HepG2 (cell line): ENCODE measurements around the gene WDR89. TPM values are rescaled to one million over a fixed set of nuclear protein-coding genes. Genes with fewer than 3 reads are reported as not detected.

ENCODE experiments used
- HMG20A ChIP-seq: IDR thresholded peaks from 2 replicates; pipeline ENCODE4 v1.6.1; 2016; ENCODE audit warnings: borderline replicate concordance
- MAFF ChIP-seq: IDR thresholded peaks from 2 replicates; pipeline ENCODE4 v1.6.1; 2011; ENCODE audit warnings: low read depth, low read length, improper control_type of control experiment
- SP140L ChIP-seq: sonication (generic); formaldehyde crosslinking; IDR thresholded peaks from 2 replicates; pipeline ENCODE4 v1.4.0; 2020; ENCODE audit warnings: missing genetic modification reagents, borderline replicate concordance
- SP4 ChIP-seq: sonication (generic); formaldehyde crosslinking; IDR thresholded peaks from 2 replicates; pipeline ENCODE4 v1.8.1; 2023; ENCODE audit warnings: mild to moderate bottlenecking, missing genetic modification reagents
- SPEN ChIP-seq: sonication (generic); formaldehyde crosslinking; IDR thresholded peaks from 2 replicates; pipeline ENCODE4 v1.5.1; 2020; ENCODE audit warnings: low read depth, mild to moderate bottlenecking, missing genetic modification reagents
- TGIF2 ChIP-seq: IDR thresholded peaks from 2 replicates; pipeline ENCODE4 v1.6.1; 2016; ENCODE audit warnings: control low read depth, missing compliant biosample characterization
- ZBTB1 ChIP-seq: sonication (generic); formaldehyde crosslinking; IDR thresholded peaks from 2 replicates; pipeline ENCODE4 v1.4.0; 2020; ENCODE audit warnings: missing genetic modification reagents, borderline replicate concordance
- ZNF24 ChIP-seq: fragments of 450-650 bp; IDR thresholded peaks from 2 replicates; pipeline ENCODE4 v1.6.1; 2017; ENCODE audit warnings: antibody characterized with exemption, mild to moderate bottlenecking
- ZNF570 ChIP-seq: sonication (generic); formaldehyde crosslinking; IDR thresholded peaks from 2 replicates; pipeline ENCODE4 v1.4.0; 2020; ENCODE audit warnings: mild to moderate bottlenecking, missing genetic modification reagents, borderline replicate concordance
- ZNF7 ChIP-seq: IDR thresholded peaks from 2 replicates; pipeline ENCODE4 v1.6.1; 2016; ENCODE audit warnings: missing biosample characterization, missing genetic modification reagents
- ZNF879 ChIP-seq: sonication (generic); formaldehyde crosslinking; IDR thresholded peaks from 2 replicates; pipeline ENCODE4 v1.8.1; 2023; ENCODE audit warnings: missing genetic modification reagents
- polyA plus RNA-seq, 8 experiments: library from polyadenylated mRNA; depleted of rRNA in 3 of 8; stranded (reverse) in 7 of 8; unstranded in 1 of 8; fragments of >200 nt; fragmentation: Illumina TruSeq in 4 of 8; extraction: Trizol in 4 of 8; gene quantifications; 2 replicates each; pipeline versions ENCODE4 v1.2.1 to v1.2.3, GENCODE V29; 2011 to 2016; ENCODE audit warnings: low read depth in 4 of 8, missing spikeins in 1 of 8, mixed read lengths in 1 of 8; ENCODE audit not compliant: insufficient read depth in 1 of 8
- total RNA-seq, 5 experiments: library from RNA; depleted of rRNA; stranded (reverse); fragments of >200 nt; fragmentation: Illumina TruSeq; extraction: Trizol; gene quantifications; 2 replicates each; pipeline ENCODE4 v1.2.3, GENCODE V29; 2016; ENCODE audit warnings: low read depth in 1 of 5
- TF ChIP-seq, protein P1 (sequence below), 2 experiments: fragments of 450-650 bp in 1 of 2; sonication (generic) in 1 of 2; formaldehyde crosslinking in 1 of 2; IDR thresholded peaks; 2 replicates each; pipeline versions ENCODE4 v1.6.1 to v1.8.0; 2016 to 2022; ENCODE audit warnings: antibody characterized with exemption in 1 of 2, mild to moderate bottlenecking in 1 of 2, missing genetic modification reagents in 1 of 2
- TF ChIP-seq, protein P2 (sequence below): sonication (generic); formaldehyde crosslinking; IDR thresholded peaks from 2 replicates; pipeline ENCODE4 v1.5.1; 2020; ENCODE audit warnings: mild to moderate bottlenecking, missing genetic modification reagents, moderate library complexity
- TF ChIP-seq, protein P3 (sequence below): sonication (generic); formaldehyde crosslinking; IDR thresholded peaks from 2 replicates; pipeline ENCODE4 v1.4.0; 2020; ENCODE audit warnings: missing genetic modification reagents

The WDR89 gene
- total and polyA plus RNA-seq, 2 of the 13 experiments (the other 11 are each of a cell fraction or from before 2014, with no cell fraction given), result 5.2 to 20.1 TPM

DNA sequence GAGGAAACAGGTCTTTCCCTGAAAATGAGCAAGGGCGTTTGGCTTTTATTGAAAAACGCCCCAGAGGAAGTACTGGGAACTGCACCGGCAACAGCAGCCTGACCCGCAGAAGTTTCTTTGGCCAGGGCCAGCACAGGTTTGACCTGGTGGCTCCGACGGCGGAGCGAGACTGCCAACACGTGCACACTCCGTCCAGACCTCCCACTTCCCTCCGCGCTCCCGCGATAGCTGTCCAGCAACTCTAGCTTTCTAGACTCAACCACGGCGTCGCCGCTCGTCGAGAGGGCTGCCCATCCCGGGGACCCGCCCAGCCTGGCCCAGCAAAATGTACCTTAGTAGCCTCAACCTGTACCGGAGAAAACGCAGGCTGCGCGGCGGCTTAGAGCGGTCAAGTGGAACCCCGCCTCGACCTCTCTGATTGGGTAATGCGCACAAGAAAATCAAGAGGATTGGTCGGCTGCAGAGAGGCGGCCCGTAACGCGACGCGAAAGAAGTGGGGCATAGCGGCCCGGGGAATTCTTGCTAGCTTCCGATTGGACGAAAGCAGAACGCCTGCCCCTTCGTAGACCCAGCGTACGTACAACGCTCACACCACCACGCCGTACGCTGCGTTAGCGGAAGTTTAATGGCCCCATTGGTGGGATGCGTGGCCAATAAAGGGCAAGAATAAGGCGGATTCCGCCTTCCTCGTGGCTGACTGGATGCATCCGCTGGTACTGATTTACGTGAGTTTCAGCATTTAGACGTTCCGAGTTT is at the start of gene WDR89 (continued):
- TF ChIP-seq, protein P1, sequence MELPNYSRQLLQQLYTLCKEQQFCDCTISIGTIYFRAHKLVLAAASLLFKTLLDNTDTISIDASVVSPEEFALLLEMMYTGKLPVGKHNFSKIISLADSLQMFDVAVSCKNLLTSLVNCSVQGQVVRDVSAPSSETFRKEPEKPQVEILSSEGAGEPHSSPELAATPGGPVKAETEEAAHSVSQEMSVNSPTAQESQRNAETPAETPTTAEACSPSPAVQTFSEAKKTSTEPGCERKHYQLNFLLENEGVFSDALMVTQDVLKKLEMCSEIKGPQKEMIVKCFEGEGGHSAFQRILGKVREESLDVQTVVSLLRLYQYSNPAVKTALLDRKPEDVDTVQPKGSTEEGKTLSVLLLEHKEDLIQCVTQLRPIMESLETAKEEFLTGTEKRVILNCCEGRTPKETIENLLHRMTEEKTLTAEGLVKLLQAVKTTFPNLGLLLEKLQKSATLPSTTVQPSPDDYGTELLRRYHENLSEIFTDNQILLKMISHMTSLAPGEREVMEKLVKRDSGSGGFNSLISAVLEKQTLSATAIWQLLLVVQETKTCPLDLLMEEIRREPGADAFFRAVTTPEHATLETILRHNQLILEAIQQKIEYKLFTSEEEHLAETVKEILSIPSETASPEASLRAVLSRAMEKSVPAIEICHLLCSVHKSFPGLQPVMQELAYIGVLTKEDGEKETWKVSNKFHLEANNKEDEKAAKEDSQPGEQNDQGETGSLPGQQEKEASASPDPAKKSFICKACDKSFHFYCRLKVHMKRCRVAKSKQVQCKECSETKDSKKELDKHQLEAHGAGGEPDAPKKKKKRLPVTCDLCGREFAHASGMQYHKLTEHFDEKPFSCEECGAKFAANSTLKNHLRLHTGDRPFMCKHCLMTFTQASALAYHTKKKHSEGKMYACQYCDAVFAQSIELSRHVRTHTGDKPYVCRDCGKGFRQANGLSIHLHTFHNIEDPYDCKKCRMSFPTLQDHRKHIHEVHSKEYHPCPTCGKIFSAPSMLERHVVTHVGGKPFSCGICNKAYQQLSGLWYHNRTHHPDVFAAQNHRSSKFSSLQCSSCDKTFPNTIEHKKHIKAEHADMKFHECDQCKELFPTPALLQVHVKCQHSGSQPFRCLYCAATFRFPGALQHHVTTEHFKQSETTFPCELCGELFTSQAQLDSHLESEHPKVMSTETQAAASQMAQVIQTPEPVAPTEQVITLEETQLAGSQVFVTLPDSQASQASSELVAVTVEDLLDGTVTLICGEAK (IDR thresholded peaks at IDR 0.05), result no peak
- TF ChIP-seq, protein P1 (CRISPR knock-in tag; IDR thresholded peaks at IDR 0.05), result peak; percentile 93
- TF ChIP-seq SP140L (CRISPR knock-in tag) (no peak), SPEN (CRISPR knock-in tag) (peak; percentile 88), ZNF879 (CRISPR knock-in tag) (peak; percentile 83; the same call in 1 of the 2 replicates), ZNF7 (CRISPR knock-in tag) (no peak), TGIF2 (CRISPR knock-in tag) (no peak), ZBTB1 (CRISPR knock-in tag) (no peak), SP4 (peak; percentile 90; the same call in 1 of the 2 replicates), ZNF570 (CRISPR knock-in tag) (no peak), ZNF24 (no peak), MAFF (0 out of 2 replicates have a peak, but pooled peaks have one; percentile 19), HMG20A (CRISPR knock-in tag) (peak; percentile 12)
- TF ChIP-seq, protein P2, sequence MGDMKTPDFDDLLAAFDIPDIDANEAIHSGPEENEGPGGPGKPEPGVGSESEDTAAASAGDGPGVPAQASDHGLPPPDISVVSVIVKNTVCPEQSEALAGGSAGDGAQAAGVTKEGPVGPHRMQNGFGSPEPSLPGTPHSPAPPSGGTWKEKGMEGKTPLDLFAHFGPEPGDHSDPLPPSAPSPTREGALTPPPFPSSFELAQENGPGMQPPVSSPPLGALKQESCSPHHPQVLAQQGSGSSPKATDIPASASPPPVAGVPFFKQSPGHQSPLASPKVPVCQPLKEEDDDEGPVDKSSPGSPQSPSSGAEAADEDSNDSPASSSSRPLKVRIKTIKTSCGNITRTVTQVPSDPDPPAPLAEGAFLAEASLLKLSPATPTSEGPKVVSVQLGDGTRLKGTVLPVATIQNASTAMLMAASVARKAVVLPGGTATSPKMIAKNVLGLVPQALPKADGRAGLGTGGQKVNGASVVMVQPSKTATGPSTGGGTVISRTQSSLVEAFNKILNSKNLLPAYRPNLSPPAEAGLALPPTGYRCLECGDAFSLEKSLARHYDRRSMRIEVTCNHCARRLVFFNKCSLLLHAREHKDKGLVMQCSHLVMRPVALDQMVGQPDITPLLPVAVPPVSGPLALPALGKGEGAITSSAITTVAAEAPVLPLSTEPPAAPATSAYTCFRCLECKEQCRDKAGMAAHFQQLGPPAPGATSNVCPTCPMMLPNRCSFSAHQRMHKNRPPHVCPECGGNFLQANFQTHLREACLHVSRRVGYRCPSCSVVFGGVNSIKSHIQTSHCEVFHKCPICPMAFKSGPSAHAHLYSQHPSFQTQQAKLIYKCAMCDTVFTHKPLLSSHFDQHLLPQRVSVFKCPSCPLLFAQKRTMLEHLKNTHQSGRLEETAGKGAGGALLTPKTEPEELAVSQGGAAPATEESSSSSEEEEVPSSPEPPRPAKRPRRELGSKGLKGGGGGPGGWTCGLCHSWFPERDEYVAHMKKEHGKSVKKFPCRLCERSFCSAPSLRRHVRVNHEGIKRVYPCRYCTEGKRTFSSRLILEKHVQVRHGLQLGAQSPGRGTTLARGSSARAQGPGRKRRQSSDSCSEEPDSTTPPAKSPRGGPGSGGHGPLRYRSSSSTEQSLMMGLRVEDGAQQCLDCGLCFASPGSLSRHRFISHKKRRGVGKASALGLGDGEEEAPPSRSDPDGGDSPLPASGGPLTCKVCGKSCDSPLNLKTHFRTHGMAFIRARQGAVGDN (CRISPR knock-in tag), result peak; percentile 100
- TF ChIP-seq, protein P3, sequence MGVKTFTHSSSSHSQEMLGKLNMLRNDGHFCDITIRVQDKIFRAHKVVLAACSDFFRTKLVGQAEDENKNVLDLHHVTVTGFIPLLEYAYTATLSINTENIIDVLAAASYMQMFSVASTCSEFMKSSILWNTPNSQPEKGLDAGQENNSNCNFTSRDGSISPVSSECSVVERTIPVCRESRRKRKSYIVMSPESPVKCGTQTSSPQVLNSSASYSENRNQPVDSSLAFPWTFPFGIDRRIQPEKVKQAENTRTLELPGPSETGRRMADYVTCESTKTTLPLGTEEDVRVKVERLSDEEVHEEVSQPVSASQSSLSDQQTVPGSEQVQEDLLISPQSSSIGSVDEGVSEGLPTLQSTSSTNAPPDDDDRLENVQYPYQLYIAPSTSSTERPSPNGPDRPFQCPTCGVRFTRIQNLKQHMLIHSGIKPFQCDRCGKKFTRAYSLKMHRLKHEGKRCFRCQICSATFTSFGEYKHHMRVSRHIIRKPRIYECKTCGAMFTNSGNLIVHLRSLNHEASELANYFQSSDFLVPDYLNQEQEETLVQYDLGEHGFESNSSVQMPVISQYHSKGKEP, result 0 out of 2 replicates have a peak, but pooled peaks have one; percentile 60
